GM18520 (cell line): ENCODE data around the gene PLCG2.
"Not testable (repeated sequence)": the region's sequence is repeated elsewhere in the genome, so short reads cannot be mapped to it uniquely, and the experiment has no call there.

Source experiments
- ATAC-seq: cut with Tn5 transposase; IDR thresholded peaks from one replicate; pipeline ENCODE4 v1.9.1; 2021; ENCODE audit not compliant: unreplicated experiment

The PLCG2 gene

DNA sequence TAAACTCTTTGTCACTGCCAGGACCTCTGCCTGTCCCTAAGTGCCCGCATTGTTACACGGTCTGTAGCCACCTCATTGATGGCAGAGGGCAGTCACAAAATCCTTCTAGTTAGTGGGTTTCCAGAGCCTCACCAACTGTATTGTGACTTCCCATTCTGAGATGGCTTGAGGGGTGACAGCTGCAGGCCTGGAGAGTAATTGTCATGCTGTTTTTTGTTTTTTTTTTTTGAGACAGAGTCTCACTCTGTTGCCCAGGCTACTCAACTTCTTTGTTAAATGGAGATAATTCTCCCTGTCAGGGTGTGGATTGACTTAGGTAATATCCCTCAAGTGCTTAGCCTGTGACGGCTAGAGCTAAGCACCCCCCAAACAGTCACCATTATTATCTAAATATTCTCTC, 154.3 kb downstream of the PLCG2 start:
- no peak for ATAC-seq

DNA sequence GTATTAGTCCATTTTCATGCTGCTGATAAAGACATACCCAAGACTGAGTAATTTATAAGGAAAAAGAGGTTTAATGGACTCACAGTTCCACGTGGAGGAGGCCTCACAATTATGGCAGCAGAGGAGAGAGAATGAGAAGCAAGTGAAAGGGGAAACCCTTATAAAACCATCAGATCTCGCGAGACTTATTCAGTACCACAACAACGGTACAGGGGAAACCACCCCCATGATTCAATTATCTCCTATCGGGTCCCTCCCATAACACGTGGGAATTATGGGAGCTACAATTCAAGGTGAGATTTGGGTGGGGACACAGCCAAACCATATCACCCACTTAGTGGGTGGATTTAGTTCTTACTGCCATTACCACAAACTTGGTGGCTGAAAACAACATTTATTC, 155.6 kb downstream of the PLCG2 start:
- ATAC-seq, result not testable (repeated sequence)

DNA sequence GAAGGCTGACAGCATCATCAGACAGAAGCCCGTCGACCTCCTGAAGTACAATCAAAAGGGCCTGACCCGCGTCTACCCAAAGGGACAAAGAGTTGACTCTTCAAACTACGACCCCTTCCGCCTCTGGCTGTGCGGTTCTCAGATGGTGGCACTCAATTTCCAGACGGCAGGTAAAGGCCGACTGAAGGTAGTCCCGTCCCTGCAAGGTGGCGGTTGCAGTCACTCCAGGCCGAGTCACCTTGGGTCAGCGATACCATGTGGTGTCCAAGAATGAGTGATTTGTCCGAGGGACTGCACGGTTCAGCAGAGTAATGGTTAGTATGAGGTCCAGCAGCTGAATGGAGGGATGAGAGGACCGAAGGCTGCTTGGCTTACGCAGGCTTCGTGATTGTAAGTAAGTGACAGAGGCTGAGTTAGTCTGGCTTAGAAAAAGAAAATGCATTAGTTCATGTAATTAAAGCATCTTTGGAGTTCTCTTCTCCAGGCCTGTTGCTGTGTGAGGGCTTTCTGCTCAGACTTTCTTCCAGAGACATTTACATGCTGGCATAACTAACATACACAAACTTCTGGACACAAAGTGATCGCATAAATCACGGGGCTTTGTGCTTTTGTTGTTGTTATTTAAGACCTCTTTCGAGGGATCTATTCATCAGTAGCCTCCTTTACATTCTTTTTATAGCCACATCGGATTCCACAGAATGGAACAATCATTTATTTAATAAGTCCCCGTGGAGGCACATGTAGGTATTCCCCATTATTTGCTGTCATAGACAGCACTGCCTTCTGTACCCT, 157.3 kb downstream of the PLCG2 start:
- ATAC-seq, result no peak

DNA sequence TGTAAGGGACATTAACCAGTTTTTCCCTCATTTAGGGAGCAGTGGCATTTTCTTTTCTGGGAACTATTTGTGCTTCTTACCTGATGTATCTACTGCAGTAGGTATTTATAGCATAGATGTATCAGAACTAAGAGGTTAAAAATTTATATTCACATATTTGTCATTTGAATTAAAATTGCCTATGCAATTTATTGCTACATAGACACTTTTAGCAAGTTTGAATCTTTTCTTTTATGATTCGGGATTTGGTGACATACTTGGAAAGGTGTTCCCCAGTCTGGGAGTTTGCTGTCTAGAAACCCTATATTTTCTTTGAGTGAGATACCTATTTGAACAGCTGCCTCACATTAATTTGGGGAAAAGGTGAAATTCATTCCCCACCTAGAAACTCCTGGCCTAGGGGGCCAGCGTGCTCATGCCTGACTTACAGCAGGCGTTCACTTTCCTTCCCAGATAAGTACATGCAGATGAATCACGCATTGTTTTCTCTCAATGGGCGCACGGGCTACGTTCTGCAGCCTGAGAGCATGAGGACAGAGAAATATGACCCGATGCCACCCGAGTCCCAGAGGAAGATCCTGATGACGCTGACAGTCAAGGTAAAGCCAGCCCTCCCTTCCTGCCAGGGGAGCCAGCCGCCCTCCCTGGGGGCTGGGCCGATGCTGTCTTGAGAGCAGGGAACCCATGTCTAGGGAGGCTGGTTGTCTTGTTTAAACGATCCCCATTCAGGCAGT, 158.4 kb downstream of the PLCG2 start:
- ATAC-seq, result no peak

DNA sequence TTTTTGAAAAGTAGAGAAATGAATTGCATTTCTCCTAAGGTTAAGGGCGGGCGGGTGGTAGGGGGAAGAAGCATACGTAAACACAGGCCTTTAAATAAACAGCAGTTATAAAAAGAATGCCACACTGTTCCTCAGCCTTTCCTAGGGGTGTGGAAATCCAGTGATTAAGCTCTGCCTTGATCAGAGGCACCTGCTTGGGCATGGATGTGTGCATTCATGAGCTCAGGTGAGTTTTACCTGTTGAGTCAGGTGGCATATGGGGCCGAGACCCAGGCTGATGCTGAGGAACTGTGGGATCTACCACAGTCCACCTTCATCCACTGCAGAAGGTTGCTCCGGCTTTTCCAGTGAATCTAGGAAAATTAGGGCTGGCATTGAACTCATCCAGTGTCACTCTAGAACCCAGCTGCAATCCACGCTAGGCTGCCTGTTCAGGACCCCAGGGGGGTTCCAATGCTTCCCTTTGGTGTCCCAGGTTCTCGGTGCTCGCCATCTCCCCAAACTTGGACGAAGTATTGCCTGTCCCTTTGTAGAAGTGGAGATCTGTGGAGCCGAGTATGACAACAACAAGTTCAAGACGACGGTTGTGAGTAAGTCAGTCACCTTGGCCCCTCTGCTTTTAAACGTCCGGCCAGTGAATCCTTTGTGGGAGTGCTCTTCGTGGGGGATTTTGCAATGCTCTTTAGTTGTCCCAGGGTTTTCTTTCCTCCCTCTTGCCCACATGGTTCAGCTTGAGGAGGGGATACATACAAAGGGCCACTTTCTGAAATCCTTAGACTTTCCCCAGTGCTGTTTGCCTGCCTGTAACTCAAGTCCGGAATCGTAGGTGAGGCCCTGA, 159.5 kb downstream of the PLCG2 start:
- no peak for ATAC-seq

DNA sequence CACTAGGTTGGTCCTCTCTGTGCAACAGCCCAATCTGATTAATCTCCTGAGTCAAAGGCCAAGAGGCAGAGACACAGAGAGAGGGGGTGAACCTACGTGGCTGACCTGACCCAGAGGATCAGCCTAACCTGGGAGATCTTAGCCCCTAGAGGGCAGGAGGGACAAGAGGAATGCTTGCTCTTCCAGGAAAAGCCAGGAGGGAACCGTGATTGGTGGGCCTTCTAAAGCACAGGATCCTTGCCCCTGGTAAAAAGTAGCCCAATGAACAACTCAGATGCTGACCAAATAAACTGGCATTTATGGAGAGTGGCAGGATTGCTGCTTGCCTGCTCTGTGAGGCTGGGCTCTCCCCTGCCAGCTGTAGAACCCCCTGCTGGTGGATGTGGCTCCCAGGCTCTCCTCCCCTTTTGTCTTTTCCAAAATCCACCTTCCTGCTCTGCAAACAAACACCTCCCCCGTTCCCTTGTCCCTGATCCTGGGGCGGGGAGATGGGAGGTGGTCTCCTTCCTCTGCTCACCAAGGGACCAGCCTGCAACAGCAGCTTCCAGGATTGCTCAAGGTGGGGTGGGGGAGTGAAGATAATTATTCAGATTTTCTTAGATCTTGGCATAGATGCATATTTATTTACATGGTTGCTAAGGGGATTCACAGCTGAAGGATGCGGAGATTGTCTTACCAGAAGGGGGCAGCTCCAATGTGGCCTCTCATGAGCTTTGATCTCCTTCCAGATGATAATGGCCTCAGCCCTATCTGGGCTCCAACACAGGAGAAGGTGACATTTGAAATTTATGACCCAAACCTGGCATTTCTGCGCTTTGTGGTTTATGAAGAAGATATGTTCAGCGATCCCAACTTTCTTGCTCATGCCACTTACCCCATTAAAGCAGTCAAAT, 160.3 kb downstream of the PLCG2 start:
- ATAC-seq, result no peak

DNA sequence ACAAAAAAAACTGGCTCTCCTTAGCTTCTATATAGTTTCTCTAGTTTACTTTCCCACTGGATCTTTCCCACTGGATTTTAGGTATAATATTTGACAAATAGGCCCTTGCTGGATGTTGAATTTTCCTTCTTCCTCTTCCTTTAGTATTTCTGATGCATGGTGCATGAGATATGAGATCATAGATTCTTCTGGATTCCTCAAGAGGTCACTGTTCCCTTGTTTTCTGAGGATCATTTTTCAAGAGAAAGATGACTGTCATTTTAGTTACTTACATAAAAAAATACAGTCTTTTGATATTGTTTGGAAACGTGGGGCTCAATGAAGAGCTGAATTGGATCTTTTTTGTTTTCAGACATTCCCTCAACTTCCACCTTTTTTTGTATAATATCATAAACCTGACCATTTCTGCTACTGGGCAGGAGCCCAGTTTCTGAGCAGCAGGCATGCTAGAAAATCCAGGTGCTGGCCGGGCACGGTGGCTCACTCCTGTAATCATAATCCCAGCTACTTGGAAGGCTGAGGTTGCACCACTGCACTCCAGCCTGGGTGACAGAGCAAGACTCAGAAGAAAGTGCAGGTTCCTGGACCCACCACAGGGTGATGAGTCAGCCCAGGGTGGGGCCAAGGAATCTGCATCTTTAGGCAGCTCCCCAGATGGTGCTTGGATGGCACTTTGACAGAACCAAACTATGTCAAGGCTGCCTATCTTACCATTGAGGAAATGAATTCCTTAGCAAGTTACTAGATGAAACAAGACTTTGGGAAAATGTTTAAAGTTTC, 161.9 kb downstream of the PLCG2 start:
- no peak for ATAC-seq

DNA sequence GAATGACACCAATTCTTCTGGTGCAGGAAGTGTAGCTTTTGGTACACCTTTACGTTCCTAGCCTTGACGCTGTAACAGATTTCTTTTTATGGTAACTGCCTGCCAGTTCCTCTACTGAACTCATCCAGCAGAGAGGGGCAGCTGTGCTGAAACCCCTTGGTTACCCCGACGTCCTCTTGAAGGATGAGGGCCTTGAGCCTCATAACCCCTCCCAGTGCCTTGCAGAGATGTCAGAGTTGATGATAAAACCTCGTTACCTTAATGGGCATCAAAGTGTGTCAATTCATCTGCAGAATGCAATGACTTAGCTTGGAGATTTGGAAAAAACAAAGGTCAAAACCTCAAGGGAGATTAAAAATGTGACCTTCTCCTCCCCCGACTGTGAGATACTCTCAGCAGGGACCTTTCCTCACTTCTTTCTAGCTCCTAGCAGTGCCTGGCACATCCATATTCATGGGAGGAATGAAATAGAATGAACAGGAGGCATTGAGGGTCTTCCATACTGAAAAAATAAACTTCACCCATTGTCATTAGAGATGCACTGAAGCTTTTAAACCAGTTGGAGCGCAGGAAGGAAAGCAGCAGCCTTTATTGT, 163.0 kb downstream of the PLCG2 start:
- ATAC-seq, result no peak

DNA sequence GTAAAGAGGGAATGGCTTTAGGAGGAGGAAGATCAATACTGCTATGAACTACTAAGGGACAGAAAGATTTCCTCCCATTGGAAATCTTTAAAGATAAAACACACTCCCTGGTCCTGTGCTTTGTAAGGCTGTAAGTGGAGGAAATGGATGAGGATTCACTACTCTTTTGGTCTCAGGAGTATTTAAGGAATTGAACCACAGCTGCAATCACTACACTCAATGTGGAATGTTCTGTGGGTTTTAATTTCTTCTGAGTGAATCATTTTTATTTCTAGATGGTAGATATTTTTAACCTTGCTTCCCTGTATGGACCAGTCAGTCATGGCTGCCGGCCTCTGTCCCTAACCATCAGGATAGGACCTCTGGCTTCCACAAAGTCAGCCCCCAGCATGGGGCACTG, 166.6 kb downstream of the PLCG2 start:
- ATAC-seq, result no peak

DNA sequence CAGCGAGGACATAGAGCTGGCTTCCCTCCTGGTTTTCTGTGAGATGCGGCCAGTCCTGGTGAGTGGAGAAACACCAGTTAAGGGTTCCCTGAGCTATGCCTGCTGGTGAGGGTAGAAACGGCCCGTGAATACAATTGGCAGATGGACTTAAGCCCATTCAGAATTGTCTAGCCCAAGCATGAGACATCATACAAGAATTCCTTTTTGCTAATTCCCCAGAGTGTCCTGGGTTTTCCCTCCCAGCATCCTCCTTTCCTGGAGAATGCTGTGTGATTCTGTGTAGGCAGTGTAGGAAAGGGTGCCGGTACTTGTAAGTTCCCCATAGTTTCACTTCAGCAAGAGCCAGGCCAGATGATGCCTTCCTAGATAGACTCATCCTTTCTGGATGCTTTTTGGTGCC, 167.1 kb downstream of the PLCG2 start:
- ATAC-seq, result no peak

DNA sequence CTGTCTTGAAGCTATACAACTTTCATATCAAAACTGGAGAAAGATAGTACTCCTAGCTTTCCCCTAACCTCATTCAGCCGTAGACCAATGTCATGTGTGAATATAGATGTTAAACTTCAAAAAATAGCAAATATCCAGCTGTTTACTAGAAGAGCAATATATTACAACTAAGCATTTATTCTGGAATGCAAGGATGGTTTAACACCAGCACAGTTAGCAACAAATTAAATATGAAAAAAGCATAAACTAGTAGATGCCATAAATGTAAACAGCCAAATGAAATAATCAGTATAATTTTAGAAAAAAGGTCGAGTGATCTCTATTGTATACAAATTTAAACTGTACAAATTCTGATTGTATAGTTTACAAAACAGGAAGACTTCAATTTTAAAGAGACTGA, 172.5 kb downstream of the PLCG2 start:
- ATAC-seq, result no peak

DNA sequence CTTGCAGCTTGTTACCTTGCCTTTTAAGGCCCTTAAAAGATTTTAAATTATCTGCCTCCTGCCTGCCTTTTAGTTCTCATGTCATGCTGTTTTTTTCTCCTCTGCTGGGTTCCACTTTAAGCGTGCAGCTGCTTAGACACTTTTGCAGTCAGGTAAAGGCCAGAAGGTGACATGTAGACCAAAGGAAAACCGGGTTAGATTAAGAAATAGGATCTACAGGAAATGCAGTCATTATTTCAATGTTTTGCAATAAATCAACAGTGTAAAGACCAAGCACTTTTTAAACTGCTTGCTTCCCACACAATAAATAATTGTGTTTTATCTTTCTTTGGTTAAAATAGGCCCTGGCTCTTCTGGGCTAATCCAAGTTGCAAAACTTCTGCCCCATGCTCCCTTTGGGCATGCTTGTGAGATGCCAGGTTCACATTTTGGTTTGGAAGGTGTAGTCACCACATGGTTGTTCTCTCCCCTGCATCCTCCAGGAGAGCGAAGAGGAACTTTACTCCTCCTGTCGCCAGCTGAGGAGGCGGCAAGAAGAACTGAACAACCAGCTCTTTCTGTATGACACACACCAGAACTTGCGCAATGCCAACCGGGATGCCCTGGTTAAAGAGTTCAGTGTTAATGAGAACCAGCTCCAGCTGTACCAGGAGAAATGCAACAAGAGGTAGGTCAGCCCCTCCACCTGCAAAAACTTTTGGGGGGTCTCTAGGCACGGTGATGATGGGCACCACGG, 177.3 kb downstream of the PLCG2 start:
- ATAC-seq, result no peak

DNA sequence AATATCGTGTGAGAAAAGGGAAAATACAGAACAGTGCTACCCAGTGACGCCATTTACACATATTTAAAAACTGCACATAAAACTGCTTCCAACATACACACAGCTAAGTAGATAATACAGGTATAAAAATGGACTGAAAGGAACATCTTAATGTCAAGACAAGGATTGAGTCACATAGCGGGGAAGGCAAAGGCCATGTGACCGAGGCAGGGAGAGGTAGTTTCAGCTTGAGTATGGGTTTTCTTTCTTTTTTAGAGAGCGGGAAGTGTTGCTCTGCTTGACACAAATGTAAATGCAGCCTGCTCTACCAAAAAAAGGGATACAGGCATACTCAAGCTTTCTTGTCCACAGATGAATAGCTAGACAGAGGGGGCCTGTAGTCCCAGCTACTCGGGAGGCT, 185.7 kb downstream of the PLCG2 start:
- ATAC-seq, result no peak

DNA sequence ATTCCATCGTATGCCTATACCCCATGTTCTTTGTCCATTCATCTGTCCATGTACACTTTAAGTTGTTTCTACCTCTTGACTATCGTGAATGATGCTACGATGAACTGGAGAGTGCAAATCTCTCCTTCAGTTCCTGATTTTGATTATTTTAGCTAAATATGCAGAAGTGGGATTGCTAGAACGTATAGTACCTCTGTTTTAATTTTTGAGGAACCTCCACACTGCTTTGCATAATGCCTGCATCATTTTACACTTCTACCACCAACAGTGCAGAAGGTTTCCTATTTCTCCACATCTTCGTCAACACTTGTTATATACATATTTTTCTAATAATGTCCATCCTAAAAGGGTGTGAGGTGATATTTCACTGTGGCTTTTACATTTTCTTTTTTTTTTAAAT, 188.3 kb downstream of the PLCG2 start:
- ATAC-seq, result no peak

DNA sequence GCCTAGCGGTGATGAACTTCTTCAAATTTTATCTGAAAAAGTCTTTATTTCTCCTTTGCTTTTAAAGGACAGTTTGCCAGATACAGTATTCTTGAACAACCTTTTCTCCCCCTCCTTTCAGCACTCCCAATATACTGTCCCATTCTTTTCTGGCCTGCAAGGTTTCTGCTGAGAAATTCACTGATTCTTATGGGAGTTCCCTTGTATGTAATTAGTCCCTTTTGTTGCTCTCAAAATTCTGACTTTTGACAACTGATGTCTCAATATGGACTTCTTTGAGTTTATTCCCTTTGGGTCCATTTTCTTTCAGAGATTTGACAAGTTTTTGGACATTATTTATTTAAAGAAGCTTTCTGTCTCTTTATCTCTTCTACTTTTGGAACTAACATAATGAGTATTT, 192.8 kb downstream of the PLCG2 start:
- ATAC-seq, result no peak

DNA sequence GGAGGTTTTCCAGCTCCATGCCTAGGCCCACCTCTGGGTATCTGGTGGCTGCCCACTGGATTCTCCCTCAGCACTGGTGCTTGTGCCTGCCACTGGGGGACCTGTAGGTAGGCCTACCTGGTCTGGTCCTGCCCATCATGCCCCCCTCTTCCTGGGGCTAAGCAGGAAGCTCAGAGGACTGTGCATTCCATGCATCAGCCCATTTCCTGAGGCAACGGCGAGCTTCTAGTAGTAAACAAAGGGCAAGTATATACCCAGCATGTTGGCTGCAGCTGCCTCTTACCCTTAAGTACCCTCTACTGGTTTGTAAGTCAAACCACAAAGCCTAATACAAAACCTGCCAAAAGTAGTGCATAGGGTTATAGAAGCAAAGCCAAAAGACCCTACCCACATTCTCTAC, 194.6 kb downstream of the PLCG2 start:
- no peak for ATAC-seq

DNA sequence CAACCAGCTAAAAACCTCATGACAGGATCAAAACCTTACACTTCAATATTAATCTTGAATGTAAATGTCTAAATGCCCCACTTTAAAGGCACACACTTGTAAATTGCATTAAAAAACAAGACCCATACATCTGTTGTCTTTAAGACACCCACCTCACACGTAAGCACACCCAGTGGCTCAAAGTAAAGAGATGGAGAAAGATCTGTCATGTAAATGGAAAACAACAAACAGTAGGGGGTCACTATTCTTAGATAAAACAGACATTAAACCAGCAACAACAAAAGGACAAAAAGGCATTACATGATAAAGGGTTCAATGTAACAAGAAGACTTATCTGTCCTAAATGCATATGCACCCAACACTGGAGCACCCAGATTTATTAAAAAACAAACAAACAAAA, 196.5 kb downstream of the PLCG2 start:
- ATAC-seq, result no peak

DNA sequence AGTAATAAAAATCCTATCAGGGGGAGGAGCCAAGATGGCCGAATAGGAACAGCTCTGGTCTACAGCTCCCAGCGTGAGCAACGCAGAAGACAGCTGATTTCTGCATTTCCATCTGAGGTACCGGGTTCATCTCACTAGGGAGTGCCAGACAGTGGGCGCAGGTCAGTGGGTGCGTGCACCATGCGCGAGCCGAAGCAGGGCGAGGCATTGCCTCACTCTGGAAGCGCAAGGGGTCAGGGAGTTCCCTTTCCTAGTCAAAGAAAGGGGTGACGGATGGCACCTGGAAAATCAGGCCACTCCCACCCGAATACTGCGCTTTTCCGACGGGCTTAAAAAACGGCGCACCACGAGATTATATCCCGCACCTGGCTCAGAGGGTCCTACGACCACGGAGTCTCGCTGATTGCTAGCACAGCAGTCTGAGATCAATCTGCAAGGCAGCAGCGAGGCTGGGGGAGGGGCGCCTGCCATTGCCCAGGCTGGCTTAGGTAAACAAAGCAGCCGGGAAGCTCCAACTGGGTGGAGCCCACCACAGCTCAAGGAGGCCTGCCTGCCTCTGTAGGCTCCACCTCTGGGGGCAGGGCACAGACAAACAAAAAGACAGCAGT, 198.3 kb downstream of the PLCG2 start:
- not testable (repeated sequence) for ATAC-seq
